NCI-H2029 (cell line): ENCODE measurements around the gene PRKN.

ENCODE experiments used
- DNase-seq: peaks from one replicate; lab custom pipeline; 2025; lab: John Stamatoyannopoulos, UW

The PRKN gene

GRCh38 chr6:162618448-162619002 is 109.0 kb downstream of the PRKN start:
- DNase-seq: no peak

- DNase-seq: no peak
Observed at GRCh38 chr6:162615016-162615705, 112.4 kb downstream of the PRKN start.

- no peak for DNase-seq
Observed at GRCh38 chr6:162613310-162613709, 114.3 kb downstream of the PRKN start.

GRCh38 chr6:162612613-162613012 is 115.0 kb downstream of the PRKN start:
- DNase-seq: no peak

GRCh38 chr6:162610351-162610750 is 117.2 kb downstream of the PRKN start:
- no peak for DNase-seq

- DNase-seq: no peak
Observed at GRCh38 chr6:162605881-162606280, 121.7 kb downstream of the PRKN start.

- no peak for DNase-seq
Observed at GRCh38 chr6:162603231-162604015, 124.1 kb downstream of the PRKN start.

GRCh38 chr6:162602759-162603158 is 124.8 kb downstream of the PRKN start:
- DNase-seq: no peak

GRCh38 chr6:162596676-162597075 is 130.9 kb downstream of the PRKN start:
- no peak for DNase-seq

- DNase-seq: no peak
Observed at GRCh38 chr6:162591517-162591916, 136.0 kb downstream of the PRKN start.

GRCh38 chr6:162581988-162582780 is 145.4 kb downstream of the PRKN start:
- DNase-seq: no peak

GRCh38 chr6:162580619-162581018 is 146.9 kb downstream of the PRKN start:
- DNase-seq: no peak

- DNase-seq: no peak
Observed at GRCh38 chr6:162576016-162576415, 151.6 kb downstream of the PRKN start.

GRCh38 chr6:162572240-162572639 is 155.3 kb downstream of the PRKN start:
- DNase-seq: no peak

- no peak for DNase-seq
Observed at GRCh38 chr6:162568266-162568665, 159.3 kb downstream of the PRKN start.

- no peak for DNase-seq
Observed at GRCh38 chr6:162562041-162562440, 165.5 kb downstream of the PRKN start.

GRCh38 chr6:162560891-162561290 is 166.7 kb downstream of the PRKN start:
- DNase-seq: no peak

- no peak for DNase-seq
Observed at GRCh38 chr6:162554531-162554930, 173.0 kb downstream of the PRKN start.

- no peak for DNase-seq
Observed at GRCh38 chr6:162546905-162547304, 180.7 kb downstream of the PRKN start.

- DNase-seq: no peak
Observed at GRCh38 chr6:162543221-162543620, 184.3 kb downstream of the PRKN start.

- DNase-seq: no peak
Observed at GRCh38 chr6:162541019-162541601, 186.5 kb downstream of the PRKN start.

GRCh38 chr6:162539321-162539720 is 188.2 kb downstream of the PRKN start:
- no peak for DNase-seq
